Loucy (cell line): ENCODE measurements around the gene CYCS.

Source experiments
- CTCF ChIP-seq: fragments of 200-600 bp; sonication (generic); conservative IDR thresholded peaks from 2 replicates; pipeline ENCODE4 v1.5.1; 2014; ENCODE audit warnings: mild to moderate bottlenecking, antibody characterized with exemption, low read length
- EZH2phosphoT487 ChIP-seq: fragments of 200-600 bp; IDR thresholded peaks from 2 replicates; pipeline ENCODE4 v1.6.1; 2018; ENCODE audit warnings: antibody characterized with exemption, mild to moderate bottlenecking, moderate library complexity, borderline replicate concordance

GRCh38 chr7:25143763-25144162 lies 18.7 kb upstream of the CYCS start:
- TF ChIP-seq CTCF (no peak), EZH2phosphoT487 (no peak)
